Thyroid gland (tissue), 4 donors: Measurements from ENCODE around the gene LRRC73. TPM values are rescaled to one million over a fixed set of nuclear protein-coding genes. Genes with fewer than 3 reads are reported as not detected.
"Not testable (repeated sequence)": the region's sequence is repeated elsewhere in the genome, so short reads cannot be mapped to it uniquely, and the experiment has no call there.

ENCODE experiments used
- DNase-seq, 2 donors: peaks; one replicate each; pipeline ENCODE4 v3.0.0-alpha.2; 2019
- H3K27ac ChIP-seq, 3 donors: fragments of 200-600 bp; sonication (generic); 1 replicate in 2 of 3; 2 replicates in 1 of 3; pipeline ENCODE4 v1.5.1; 2016 to 2019; ENCODE audit warnings: mild to moderate bottlenecking in 1 of 3, moderate library complexity in 1 of 3
- H3K27me3 ChIP-seq: fragments of 200-600 bp; sonication (generic); one replicate; pipeline ENCODE4 v1.5.1; 2019
- H3K36me3 ChIP-seq, 2 donors: fragments of 200-600 bp; sonication (generic); one replicate each; pipeline ENCODE4 v1.5.1; 2016 to 2019
- H3K4me1 ChIP-seq, 2 donors: fragments of 200-600 bp; sonication (generic); one replicate each; pipeline ENCODE4 v1.5.1; 2017 to 2019
- H3K4me3 ChIP-seq, 3 donors: fragments of 200-600 bp; sonication (generic); replicated peaks in 1 of 3; 1 replicate in 2 of 3; 2 replicates in 1 of 3; pipeline ENCODE4 v1.5.1; 2016; ENCODE audit warnings: mild to moderate bottlenecking in 1 of 3
- H3K9me3 ChIP-seq: fragments of 200-600 bp; sonication (generic); one replicate; pipeline ENCODE4 v1.5.1; 2017
- CTCF ChIP-seq, 6 experiments: fragments of 200-600 bp in 3 of 6; fragments of 450-650 bp in 3 of 6; sonication (generic) in 3 of 6; IDR thresholded peaks; one replicate each; pipeline ENCODE4 v1.5.1; 2016 to 2019; ENCODE audit warnings: antibody characterized with exemption in 6 of 6, mild to moderate bottlenecking in 2 of 6, inconsistent platforms in 1 of 6, moderate library complexity in 1 of 6
- POLR2A ChIP-seq, 2 donors: fragments of 450-650 bp; IDR thresholded peaks; one replicate each; pipeline ENCODE4 v1.6.1; 2017; ENCODE audit warnings: antibody characterized with exemption in 2 of 2, mild to moderate bottlenecking in 2 of 2, moderate library complexity in 1 of 2
- WGBS, 2 donors: methylation state at CpG; one replicate each; pipeline ENCODE4 v1.1.5; 2017; 5-methylcytosine and 5-hydroxymethylcytosine counted together
- intact Hi-C: fragments of 100-400 bp; cut with DNase I; formaldehyde crosslinking; loops from one replicate; pipeline ENCODE4 v1.15.1; 2023
- total RNA-seq, 4 donors: library from RNA; depleted of rRNA; stranded (reverse); fragments of >200 nt; gene quantifications; one replicate each; pipeline ENCODE4 v1.2.3, GENCODE V29; 2016

LRRC73 gene
- total RNA-seq, 4 donors from 2014 or later: 0.67 to 2.0 (median 1.6) TPM

GRCh38 chr6:43541774-43542471 lies 31.8 kb upstream of the LRRC73 start:
- TF ChIP-seq POLR2A (IDR thresholded peaks at IDR 0.05) (no peak), CTCF (IDR thresholded peaks at IDR 0.05) (no peak)
- H3K9me3 ChIP-seq: no peaks in the 10 kb centered on the region
- H3K27me3 ChIP-seq: no peaks in the 10 kb centered on the region
- 69 to 75% methylated on average over 8 of the region's 8 CpGs for WGBS, 2 donors
- intact Hi-C loops: no loop called here
- DNase-seq: no peak
- H3K4me1 ChIP-seq: no peaks in the 10 kb centered on the region
- no peak overlapping the region for H3K27ac ChIP-seq
- no peak overlapping the region for H3K4me3 ChIP-seq
- H3K36me3 ChIP-seq: peaks cover 23 to 38% of the 10 kb centered on the region in 2 donors

- peaks cover 15 to 29% of the 10 kb centered on the region in 2 donors for H3K36me3 ChIP-seq
- H3K9me3 ChIP-seq: no peaks in the 10 kb centered on the region
- no peak overlapping the region for H3K27ac ChIP-seq
- no peak for TF ChIP-seq POLR2A (IDR thresholded peaks at IDR 0.05)
- TF ChIP-seq CTCF (IDR thresholded peaks at IDR 0.05): no peak
- H3K4me3 ChIP-seq: no peak overlapping the region
- intact Hi-C loops: no loop called here
- 96 to 97% methylated on average over 5 of the region's 5 CpGs for WGBS, 2 donors
- H3K4me1 ChIP-seq: no peaks in the 10 kb centered on the region
- H3K27me3 ChIP-seq: no peaks in the 10 kb centered on the region
- no peak for DNase-seq
These were observed 30.4 kb upstream of the LRRC73 start for GRCh38 chr6:43540507-43540906.

GRCh38 chr6:43539409-43539808 lies 29.3 kb upstream of the LRRC73 start:
- H3K9me3 ChIP-seq, H3K4me1 ChIP-seq, H3K27ac ChIP-seq, DNase-seq, H3K4me3 ChIP-seq, H3K27me3 ChIP-seq, intact Hi-C loops: not testable (repeated sequence)
- H3K36me3 ChIP-seq: peaks cover 8 to 20% of the 10 kb centered on the region in 2 donors
- 96 to 99% methylated on average over 14 to 20 of the region's 20 CpGs for WGBS, 2 donors

- DNase-seq, intact Hi-C loops, H3K27me3 ChIP-seq, H3K9me3 ChIP-seq, H3K4me1 ChIP-seq, H3K4me3 ChIP-seq, H3K27ac ChIP-seq: not testable (repeated sequence)
- H3K36me3 ChIP-seq: peaks cover 6 to 16% of the 10 kb centered on the region in 2 donors
- WGBS, 2 donors: 97% methylated on average over 6 to 9 of the region's 17 CpGs
These were observed 28.8 kb upstream of the LRRC73 start for GRCh38 chr6:43538986-43539385.

- H3K36me3 ChIP-seq: peaks cover 31 to 43% of the 10 kb centered on the region in 2 donors
These were observed 22.1 kb upstream of the LRRC73 start for GRCh38 chr6:43532201-43532600.

More at GRCh38 chr6:43532201-43532600, 22.1 kb upstream of the LRRC73 start:
- intact Hi-C loops: no loop called here
- WGBS, 2 donors: 91 to 92% methylated on average over 1 of the region's 1 CpG
- Histone ChIP-seq H3K9me3 (no peaks in the 10 kb centered on the region), H3K4me3 (no peak overlapping the region), H3K27me3 (no peaks in the 10 kb centered on the region), H3K4me1 (no peaks in the 10 kb centered on the region), H3K27ac (no peak overlapping the region)
- DNase-seq: no peak
- TF ChIP-seq POLR2A (IDR thresholded peaks at IDR 0.05) (no peak), CTCF (IDR thresholded peaks at IDR 0.05) (no peak)
